GM12878 (cell line): ENCODE data around the gene SLC19A3. TPM values are rescaled to one million over a fixed set of nuclear protein-coding genes. Genes with fewer than 3 reads are reported as not detected.

ENCODE experiments used
- ATAC-seq: fragments of 200-7000 bp; cut with Tn5 transposase; 3 replicates; pipeline ENCODE4 v1.9.1; 2020; ENCODE audit warnings: mild to moderate bottlenecking, moderate library complexity
- BruUV-seq: library from RNA; stranded (reverse); fragments of 400-500 nt; replicated peaks from 2 replicates; lab custom pipeline; 2021; lab: Mats Ljungman, UMichigan
- CTCF ChIA-PET: fragments of 300-600 bp; sonication (Branson Sonifier 250); formaldehyde crosslinking; extraction: SDS; loops from one replicate; lab custom pipeline; 2021; ENCODE audit warnings: inconsistent platforms; lab: Yijun Ruan, JAX
- POLR2A ChIA-PET: fragments of 350-600 bp; formaldehyde crosslinking; extraction: SDS; loops from one replicate; lab custom pipeline; 2021; ENCODE audit warnings: inconsistent platforms; lab: Charles Lee
- RAD21 ChIA-PET: fragments of 300-600 bp; sonication (Branson Sonifier 250); formaldehyde crosslinking; loops from one replicate; lab custom pipeline; 2023; ENCODE audit warnings: antibody characterized with exemption; ENCODE audit not compliant: unreplicated experiment; lab: Charles Lee
- SMC1A ChIA-PET: fragments of 300-600 bp; sonication (Branson Sonifier 250); formaldehyde crosslinking; loops from one replicate; lab custom pipeline; 2023; ENCODE audit not compliant: unreplicated experiment, uncharacterized antibody; lab: Charles Lee
- DNase-seq: peaks from one replicate; pipeline ENCODE4 v3.0.0-alpha.2; 2011; ENCODE audit warnings: low read depth, low spot score
- FAIRE-seq: peaks from 3 replicates; lab custom pipeline; 2011; peaks lifted over from hg19 to GRCh38; lab: Jason Lieb, UNC
- H2AFZ ChIP-seq: 2 replicates; pipeline ENCODE4 v1.6.0; 2011; ENCODE audit warnings: low read depth, low read length, control low read depth; ENCODE audit not compliant: control insufficient read depth
- H3K27ac ChIP-seq: 2 replicates; pipeline ENCODE4 v1.5.1; 2011; ENCODE audit warnings: control low read depth; ENCODE audit not compliant: control insufficient read depth, insufficient read depth
- H3K27me3 ChIP-seq, 2 experiments: replicated peaks in 1 of 2; 2 replicates each; pipeline versions ENCODE4 v1.6.0 to v1.6.1; 2011; ENCODE audit warnings: low read length in 1 of 2; ENCODE audit not compliant: control insufficient read depth in 2 of 2, insufficient read depth in 2 of 2
- H3K36me3 ChIP-seq, 2 experiments: 2 replicates each; pipeline ENCODE4 v1.5.1; 2011; ENCODE audit warnings: low read length in 1 of 2; ENCODE audit not compliant: control insufficient read depth in 2 of 2, insufficient read depth in 2 of 2
- H3K4me1 ChIP-seq: 2 replicates; pipeline ENCODE4 v1.6.1; 2011; ENCODE audit warnings: mild to moderate bottlenecking, low read length, moderate library complexity, mixed read lengths; ENCODE audit not compliant: control insufficient read depth, insufficient read depth
- H3K4me2 ChIP-seq: 2 replicates; pipeline ENCODE4 v1.6.0; 2011; ENCODE audit warnings: control low read depth; ENCODE audit not compliant: control insufficient read depth, insufficient read depth
- H3K4me3 ChIP-seq: fragments of 200-600 bp; sonication (generic); 2 replicates; pipeline ENCODE4 v1.5.1; 2016
- H3K79me2 ChIP-seq: 2 replicates; pipeline ENCODE4 v1.6.0; 2011; ENCODE audit warnings: low read length; ENCODE audit not compliant: control insufficient read depth, insufficient read depth
- H3K9ac ChIP-seq: 2 replicates; pipeline ENCODE4 v1.8.0; 2011; ENCODE audit warnings: low read length, control low read depth, mixed read lengths; ENCODE audit not compliant: control insufficient read depth, insufficient read depth
- H3K9me3 ChIP-seq: replicated peaks from 3 replicates; pipeline ENCODE4 v1.5.1; 2011; ENCODE audit warnings: mild to moderate bottlenecking, low read length; ENCODE audit not compliant: control insufficient read depth, insufficient read depth
- H4K20me1 ChIP-seq: 2 replicates; pipeline ENCODE4 v1.6.0; 2011; ENCODE audit not compliant: control insufficient read depth, insufficient read depth
- LARP7 ChIP-seq: fragments of 450-650 bp; IDR thresholded peaks from 2 replicates; pipeline ENCODE4 v1.6.1; 2017; ENCODE audit warnings: mild to moderate bottlenecking
- MEF2A ChIP-seq: IDR thresholded peaks from 2 replicates; pipeline ENCODE4 v1.6.1; 2011; ENCODE audit warnings: low read depth, mild to moderate bottlenecking, low read length, moderate library complexity; ENCODE audit not compliant: insufficient read depth
- MTA3 ChIP-seq: IDR thresholded peaks from 2 replicates; pipeline ENCODE4 v1.6.1; 2012; ENCODE audit warnings: low read length, inconsistent platforms, borderline replicate concordance
- PML ChIP-seq: IDR thresholded peaks from 2 replicates; pipeline ENCODE4 v1.6.1; 2012; ENCODE audit warnings: low read length, inconsistent platforms
- SIX5 ChIP-seq: IDR thresholded peaks from 2 replicates; pipeline ENCODE4 v1.6.1; 2011; ENCODE audit warnings: mild to moderate bottlenecking, low read depth, low read length, moderate library complexity; ENCODE audit not compliant: severe bottlenecking
- TBL1XR1 ChIP-seq: IDR thresholded peaks from 2 replicates; pipeline ENCODE4 v1.6.1; 2012; ENCODE audit warnings: low read depth, low read length, improper control_type of control experiment
- ZNF207 ChIP-seq: fragments of 450-650 bp; IDR thresholded peaks from 2 replicates; pipeline ENCODE4 v1.6.1; 2014; ENCODE audit warnings: antibody characterized with exemption, mild to moderate bottlenecking, borderline replicate concordance
- ZNF384 ChIP-seq: IDR thresholded peaks from 2 replicates; pipeline ENCODE4 v1.6.1; 2012; ENCODE audit warnings: low read depth, mild to moderate bottlenecking, low read length, improper control_type of control experiment, borderline replicate concordance
- WGBS: methylation state at CpG from one replicate; pipeline ENCODE4 v1.1.6; 2016; ENCODE audit warnings: low lambda C conversion rate; ENCODE audit not compliant: insufficient replicate concordance, insufficient coverage; ENCODE audit errors: missing lambda C conversion rate; 5-methylcytosine and 5-hydroxymethylcytosine counted together
- in situ Hi-C: fragments of 300-500 bp; cut with MboI; formaldehyde crosslinking; loops from 9 replicates; pipeline ENCODE4 v1.14.3; 2018; ENCODE audit warnings: mixed read lengths
- intact Hi-C: fragments of 100-400 bp; cut with micrococcal nuclease; formaldehyde crosslinking; loops from one replicate; pipeline ENCODE4 v1.14.2; 2022; ENCODE audit not compliant: unreplicated experiment
- polyA plus RNA-seq, 11 experiments: library from polyadenylated mRNA; depleted of rRNA in 4 of 11; unstranded in 6 of 11; stranded (reverse) in 5 of 11; fragments of >200 nt; fragmentation: Nextera tagmentation in 4 of 11; fragmentation: Illumina TruSeq in 1 of 11; extraction: Ambion mirVana in 4 of 11; extraction: Trizol in 1 of 11; gene quantifications; 1 replicate in 1 of 11; 2 replicates in 10 of 11; pipeline versions ENCODE4 v1.2.1 to v1.2.3, GENCODE V29; 2011 to 2016; ENCODE audit warnings: inconsistent platforms in 2 of 11, missing spikeins in 2 of 11, low read depth in 1 of 11
- total RNA-seq, 4 experiments: library from RNA; depleted of rRNA in 3 of 4; stranded (reverse); fragments of >200 nt in 3 of 4; fragmentation: Illumina TruSeq in 1 of 4; extraction: Trizol in 1 of 4; gene quantifications; 2 replicates each; pipeline versions ENCODE4 v1.2.1 to v1.2.3, GENCODE V29; 2013 to 2021
- TF ChIP-seq, protein P1 (sequence below): fragments of 450-650 bp; IDR thresholded peaks from 2 replicates; pipeline ENCODE4 v1.6.1; 2016; ENCODE audit warnings: mild to moderate bottlenecking

The SLC19A3 gene
- total and polyA plus RNA-seq, 10 of the 15 experiments (the other 5 are each of a cell fraction or from before 2014, with no cell fraction given), result not detected

DNA sequence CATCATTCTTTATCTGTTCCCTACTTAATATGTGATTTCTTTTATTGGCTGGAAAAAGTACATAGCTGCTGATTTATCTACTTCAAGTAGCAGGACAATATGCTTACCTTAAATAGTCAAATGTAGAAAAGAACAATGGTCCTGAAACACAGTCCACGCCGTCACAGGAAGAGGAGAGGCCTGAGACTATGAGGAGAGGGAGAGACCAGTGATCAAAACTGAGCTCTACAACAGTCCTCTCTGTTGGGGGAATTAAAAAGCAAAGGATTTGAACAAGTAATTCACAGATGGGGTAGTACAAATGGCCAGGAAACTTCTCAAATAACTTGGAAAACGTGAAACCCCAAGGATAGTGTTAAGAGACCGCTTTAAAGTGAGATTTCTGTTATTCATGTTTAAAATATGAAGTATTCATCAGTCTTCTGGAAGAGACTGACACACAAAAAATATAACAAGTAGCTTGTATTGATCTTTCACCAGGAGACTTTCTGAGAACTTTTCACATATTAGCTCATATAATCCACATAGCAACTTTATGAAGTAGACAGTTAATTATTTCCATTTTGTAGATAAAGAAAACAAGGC lies 48.1 kb upstream of the SLC19A3 start:
- Histone ChIP-seq H3K9me3 (no peaks in the 10 kb centered on the region), H2AFZ (no peak overlapping the region; the same call in 1 of the 2 replicates), H4K20me1 (no peaks in the 10 kb centered on the region), H3K4me1 (no peaks in the 10 kb centered on the region), H3K4me2 (no peak overlapping the region), H3K79me2 (no peaks in the 10 kb centered on the region), H3K27ac (no peak overlapping the region), H3K36me3 (no peaks in the 10 kb centered on the region), H3K9ac (no peak overlapping the region), H3K4me3 (no peak overlapping the region), H3K27me3 (no peaks in the 10 kb centered on the region)
- TF ChIP-seq ZNF207 (no peak), MEF2A (no peak), PML (no peak), LARP7 (no peak), MTA3 (no peak), TBL1XR1 (no peak), ZNF384 (no peak), SIX5 (no peak)
- TF ChIP-seq, protein P1, sequence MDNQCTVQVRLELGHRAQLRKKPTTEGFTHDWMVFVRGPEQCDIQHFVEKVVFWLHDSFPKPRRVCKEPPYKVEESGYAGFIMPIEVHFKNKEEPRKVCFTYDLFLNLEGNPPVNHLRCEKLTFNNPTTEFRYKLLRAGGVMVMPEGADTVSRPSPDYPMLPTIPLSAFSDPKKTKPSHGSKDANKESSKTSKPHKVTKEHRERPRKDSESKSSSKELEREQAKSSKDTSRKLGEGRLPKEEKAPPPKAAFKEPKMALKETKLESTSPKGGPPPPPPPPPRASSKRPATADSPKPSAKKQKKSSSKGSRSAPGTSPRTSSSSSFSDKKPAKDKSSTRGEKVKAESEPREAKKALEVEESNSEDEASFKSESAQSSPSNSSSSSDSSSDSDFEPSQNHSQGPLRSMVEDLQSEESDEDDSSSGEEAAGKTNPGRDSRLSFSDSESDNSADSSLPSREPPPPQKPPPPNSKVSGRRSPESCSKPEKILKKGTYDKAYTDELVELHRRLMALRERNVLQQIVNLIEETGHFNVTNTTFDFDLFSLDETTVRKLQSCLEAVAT, result no peak
- ATAC-seq (peak; percentile 42), DNase-seq (no peak), FAIRE-seq (no peak)
- BruUV-seq, result no TSS peak
- in situ Hi-C loops, result loop anchor here (5.0 to 10.0 kb wide), 4 partner anchors 104 to 631 kb away; no protein-coding TSS in a partner anchor
- ChIA-PET POLR2A (interaction anchor here (0.6 to 1.5 kb wide), 4 partner anchors 87 to 361 kb away, joined by 3 to 5 read pairs (median 4); no protein-coding TSS in a partner anchor), CTCF (interaction anchor here (0.6 to 13.3 kb wide), 79 partner anchors 9 to 963 kb away, joined by 3 to 387 read pairs (median 4); partner anchors contain the start of genes MFF, SCYGR5, SCYGR8 and TM4SF20), SMC1A (interaction anchor here (0.6 to 6.5 kb wide), 58 partner anchors 10 to 635 kb away, joined by 3 to 64 read pairs (median 4); partner anchors contain the start of gene SLC19A3), RAD21 (interaction anchor here (0.6 to 3.7 kb wide), 52 partner anchors 8 to 637 kb away, joined by 3 to 60 read pairs (median 4); partner anchors contain the start of gene SCYGR1)
- 33% methylated on average over 4 of the region's 4 CpGs for WGBS
- intact Hi-C loops, result loop anchor here (1.0 to 5.0 kb wide), 5 partner anchors 108 to 637 kb away; partner anchors contain the start of gene AGFG1
